HL-60/S4 treated with phorbol 12-myristate 13-acetate at 8.2 ng/mL for 4 days and 3 days (cell line): ENCODE measurements around the gene STATH.
"Not testable (repeated sequence)": the region's sequence is repeated elsewhere in the genome, so short reads cannot be mapped to it uniquely, and the experiment has no call there.

Experiments used
- in situ Hi-C: fragments of 300-500 bp; cut with MboI; formaldehyde crosslinking; loops from 2 replicates; pipeline ENCODE4 v1.15.0; 2022; ENCODE audit warnings: low sequenced_read_pairs

STATH gene

DNA sequence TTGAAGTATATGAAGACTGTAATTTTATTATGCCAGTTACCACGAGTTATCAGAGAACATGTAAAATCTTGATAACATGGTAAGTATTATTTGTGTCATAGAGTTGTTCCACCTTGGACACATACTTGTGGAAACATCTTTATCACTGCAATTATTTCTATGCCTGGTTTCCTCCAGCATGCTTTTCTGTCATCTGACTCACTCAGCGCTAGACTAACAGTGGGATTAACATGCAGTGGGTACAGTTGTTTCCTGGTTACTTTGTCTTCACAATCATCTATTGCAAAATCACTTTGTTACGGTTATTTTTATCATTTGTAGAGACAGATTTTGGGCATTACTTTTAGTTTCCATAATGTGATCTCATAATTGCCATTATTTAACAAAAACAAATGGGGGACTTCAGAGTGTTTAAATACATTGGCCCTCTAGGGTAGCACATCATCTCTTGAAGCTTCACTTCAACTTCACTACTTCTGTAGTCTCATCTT is at the start of gene STATH:
Gene STATH (plus strand): TSS at position 441 of the 491 bp plus-strand sequence. CDS start 2,472 bp downstream, outside the sequence.
- in situ Hi-C loops, result no loop called here

DNA sequence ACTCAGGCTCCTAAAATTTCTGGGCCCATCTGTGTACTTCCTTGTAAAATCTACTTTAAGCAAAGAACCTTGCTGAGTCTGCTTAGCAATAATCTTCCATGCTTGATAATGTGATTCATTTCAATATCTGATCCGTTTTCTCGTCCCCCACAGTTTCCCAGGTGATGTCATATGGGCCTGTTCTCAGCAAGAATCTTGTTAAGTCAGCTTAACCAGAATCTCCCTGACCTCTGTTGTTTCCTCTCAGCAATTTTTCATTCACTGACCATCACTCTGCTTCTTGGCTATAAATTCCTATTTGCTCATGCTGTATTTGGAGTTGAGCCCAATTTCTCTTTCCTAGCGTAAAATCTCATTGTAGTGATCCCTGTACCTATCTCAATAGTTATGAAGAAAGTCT is 44.2 kb upstream of the STATH start:
- in situ Hi-C loops, result no loop called here

- in situ Hi-C loops, result no loop called here
These were observed 38.6 kb upstream of the STATH start for GRCh38 chr4:69957209-69957608.

GRCh38 chr4:69965628-69966027 is 30.1 kb upstream of the STATH start, which contains the start of gene CSN2:
Gene CSN2, minus strand, starts transcription at chr4:69965728. Its CDS starts 4,733 bp downstream, at chr4:69960995.
- in situ Hi-C loops, result no loop called here

- in situ Hi-C loops, result no loop called here
These were observed 25.7 kb upstream of the STATH start for GRCh38 chr4:69970071-69970470.

DNA sequence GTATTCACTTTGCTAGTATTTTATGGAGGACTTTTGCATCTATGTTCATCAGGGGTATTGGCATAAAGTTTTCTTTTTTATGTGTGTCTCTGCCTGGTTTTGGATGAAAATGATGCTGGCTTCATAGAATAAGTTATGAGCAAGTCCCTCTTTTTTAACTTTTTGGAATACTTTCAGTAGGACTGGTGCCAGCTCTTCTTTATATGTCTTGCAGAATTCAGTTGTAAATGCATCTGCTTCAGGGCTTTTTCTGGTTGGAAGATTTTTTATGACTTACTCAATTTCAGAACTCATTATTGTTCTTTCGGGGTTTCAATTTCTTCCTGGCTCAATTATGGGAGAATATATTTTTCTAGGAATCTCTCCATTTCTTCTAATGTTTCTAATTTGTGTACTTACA is 21.1 kb upstream of the STATH start:
- in situ Hi-C loops, result no loop called here

DNA sequence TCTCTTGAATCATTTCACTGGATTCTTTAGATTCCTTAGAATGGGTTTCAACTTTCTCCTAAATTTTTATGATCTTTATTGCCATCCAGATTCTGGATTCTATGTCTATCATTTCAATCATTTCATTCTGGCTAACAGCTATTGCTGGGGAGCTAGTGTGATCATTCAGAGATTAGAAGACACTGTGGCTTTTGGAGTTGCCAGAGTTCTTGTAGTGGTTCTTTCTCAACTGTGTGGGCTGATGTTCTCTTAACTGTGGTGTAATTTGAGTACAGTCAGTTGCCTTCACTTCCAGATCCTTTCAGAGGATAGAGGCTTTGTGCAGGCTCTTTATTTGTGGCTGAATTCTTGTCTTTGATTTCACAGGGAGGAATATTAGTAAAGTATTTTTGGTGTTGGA is 18.2 kb upstream of the STATH start:
- in situ Hi-C loops, result no loop called here

- in situ Hi-C loops, result no loop called here
These were observed 11.7 kb upstream of the STATH start for GRCh38 chr4:69984030-69984443.

GRCh38 chr4:69986663-69987062 is 9.1 kb upstream of the STATH start:
- in situ Hi-C loops, result no loop called here

GRCh38 chr4:69991016-69991415 is 4.8 kb upstream of the STATH start:
- in situ Hi-C loops, result no loop called here

DNA sequence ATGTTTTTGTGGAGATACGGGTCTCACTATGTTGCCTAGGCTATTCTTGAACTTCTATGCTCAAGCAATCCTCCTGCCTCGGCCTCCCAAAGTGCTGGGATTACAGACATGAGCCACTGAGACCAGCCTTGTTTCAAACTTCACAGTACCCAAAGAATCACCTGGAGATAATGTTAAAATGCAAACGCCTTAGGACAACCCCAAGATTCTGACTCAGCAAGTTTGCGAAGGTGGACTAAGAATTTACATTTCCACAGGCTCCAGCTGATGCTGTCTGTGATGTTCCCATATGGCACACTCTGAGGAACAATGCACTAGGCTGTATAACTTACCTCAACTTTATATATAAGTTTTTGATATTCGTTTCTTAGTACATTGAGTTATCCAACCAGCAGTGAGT is 984 bp upstream of the STATH start:
- in situ Hi-C loops, result no loop called here

DNA sequence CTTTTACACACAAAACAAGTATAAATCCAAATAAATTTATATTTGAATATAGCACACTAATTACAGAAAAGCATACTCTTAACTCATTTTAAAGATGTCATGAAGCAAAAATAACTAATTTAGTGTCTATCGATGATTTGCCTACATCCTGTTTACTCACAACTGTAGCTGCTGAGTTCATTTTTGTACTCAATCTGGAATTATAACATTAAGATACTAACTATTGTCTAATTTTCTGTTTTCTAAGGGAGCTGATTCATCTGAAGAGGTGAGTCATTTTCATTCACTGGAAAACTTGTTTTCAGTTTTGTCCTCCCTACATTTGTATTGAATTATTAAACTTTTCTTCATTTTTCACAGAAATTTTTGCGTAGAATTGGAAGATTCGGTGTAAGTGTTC is 3.7 kb downstream of the STATH start:
- in situ Hi-C loops, result no loop called here

GRCh38 chr4:70000711-70001110 is 4.9 kb downstream of the STATH start:
- in situ Hi-C loops, result no loop called here

DNA sequence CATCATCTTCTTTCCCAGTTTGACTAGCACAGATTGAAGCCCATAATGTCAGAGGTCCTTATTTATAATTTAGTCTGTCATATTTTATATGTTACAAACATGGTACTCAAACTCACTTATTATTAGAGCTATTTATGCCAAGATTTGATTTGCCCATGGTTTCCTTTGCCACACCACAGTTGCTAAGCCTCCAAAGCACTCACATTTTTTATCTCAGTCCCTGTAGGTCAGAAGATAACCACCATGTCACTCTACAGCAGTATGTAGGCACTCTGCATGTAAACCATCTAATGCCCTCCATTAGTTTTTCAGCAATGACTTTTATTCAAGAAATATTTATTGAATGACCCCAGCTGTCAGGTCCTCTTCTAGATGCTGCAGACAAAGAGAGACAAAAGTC is 6.7 kb downstream of the STATH start:
- in situ Hi-C loops, result no loop called here

GRCh38 chr4:70008771-70009170 is 13.0 kb downstream of the STATH start:
- in situ Hi-C loops, result no loop called here

GRCh38 chr4:70019006-70019405 is 23.2 kb downstream of the STATH start:
- in situ Hi-C loops, result not testable (repeated sequence)

DNA sequence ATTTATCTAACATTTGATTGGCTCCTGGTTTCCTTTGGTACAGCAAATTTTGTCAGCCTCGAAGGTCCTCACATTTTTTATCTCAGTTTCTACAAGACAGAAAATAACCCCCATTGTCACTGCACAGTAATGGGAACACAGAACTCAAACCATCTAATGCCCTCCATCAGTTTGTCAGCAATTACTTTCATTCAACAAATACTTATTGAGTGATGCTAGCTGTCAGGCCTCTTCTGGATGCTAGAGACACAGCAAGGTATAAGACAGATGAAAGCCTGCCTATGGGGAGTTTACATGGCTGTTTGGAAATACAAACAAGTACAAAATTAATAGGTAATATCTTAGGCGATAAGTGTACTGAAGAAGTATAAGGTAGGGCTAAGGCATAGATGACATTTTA is 27.5 kb downstream of the STATH start:
- in situ Hi-C loops, result no loop called here

DNA sequence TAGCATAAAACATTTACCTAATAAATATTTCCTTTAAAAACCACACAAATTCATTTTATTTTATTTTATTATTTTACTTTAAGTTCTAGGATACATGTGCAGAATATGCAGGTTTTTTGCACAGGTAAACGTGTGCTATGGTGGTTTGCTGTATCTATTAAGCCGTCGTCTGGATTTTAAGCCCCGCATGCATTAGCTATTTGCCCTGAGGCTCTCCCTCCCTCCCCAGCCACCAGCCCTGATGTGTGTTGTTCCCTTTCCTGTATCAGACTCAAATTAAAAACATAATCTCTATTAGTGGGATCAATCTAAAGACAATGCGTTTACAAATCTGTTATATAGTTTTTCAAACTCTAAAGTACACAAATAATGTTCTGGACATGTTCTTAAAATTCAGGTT is 31.2 kb downstream of the STATH start:
- in situ Hi-C loops, result no loop called here

DNA sequence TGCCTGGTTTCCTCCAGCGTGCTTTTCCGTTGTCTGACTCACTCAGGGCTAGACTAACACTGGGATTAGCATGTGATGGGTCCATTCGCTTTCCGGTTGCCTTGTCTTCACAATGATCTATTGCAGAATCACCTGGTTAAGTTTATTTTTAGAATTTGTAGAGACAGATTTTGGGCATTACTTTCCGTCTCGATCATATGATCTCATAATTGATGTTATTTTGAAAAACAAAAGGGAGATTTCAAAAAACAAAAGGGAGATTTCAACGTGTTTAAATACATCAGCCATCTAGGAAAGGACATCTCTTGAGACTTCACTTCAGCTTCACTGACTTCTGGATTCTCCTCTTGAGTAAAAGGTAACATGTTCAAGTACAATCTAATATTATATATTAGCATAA is 32.4 kb downstream of the STATH start, which contains the start of gene HTN3:
Gene HTN3 (plus strand): TSS at position 301 of the 400 bp plus-strand sequence. CDS start 2,282 bp downstream, outside the sequence.
- in situ Hi-C loops, result not testable (repeated sequence)

DNA sequence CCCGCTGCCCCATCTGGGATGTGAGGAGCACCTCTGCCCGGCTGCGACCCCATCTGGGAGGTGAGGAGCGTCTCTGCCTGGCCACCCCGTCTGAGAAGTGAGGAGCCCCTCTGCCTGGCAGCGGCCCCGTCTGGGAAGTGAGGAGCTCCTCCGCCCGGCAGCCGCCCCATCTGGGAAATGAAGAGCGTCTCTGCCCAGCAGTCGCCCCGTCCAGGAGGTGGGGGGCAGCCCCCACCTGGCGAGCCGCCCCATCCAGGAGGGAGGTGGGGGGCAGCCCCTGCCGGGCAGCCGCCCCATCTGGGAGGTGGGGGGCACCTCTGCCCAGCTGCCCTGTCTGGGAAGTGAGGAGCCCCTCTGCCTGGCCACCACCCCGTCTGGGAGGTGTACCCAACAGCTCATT is 41.8 kb downstream of the STATH start:
- in situ Hi-C loops, result not testable (repeated sequence)

GRCh38 chr4:70039928-70040327 is 44.2 kb downstream of the STATH start:
- in situ Hi-C loops, result not testable (repeated sequence)

DNA sequence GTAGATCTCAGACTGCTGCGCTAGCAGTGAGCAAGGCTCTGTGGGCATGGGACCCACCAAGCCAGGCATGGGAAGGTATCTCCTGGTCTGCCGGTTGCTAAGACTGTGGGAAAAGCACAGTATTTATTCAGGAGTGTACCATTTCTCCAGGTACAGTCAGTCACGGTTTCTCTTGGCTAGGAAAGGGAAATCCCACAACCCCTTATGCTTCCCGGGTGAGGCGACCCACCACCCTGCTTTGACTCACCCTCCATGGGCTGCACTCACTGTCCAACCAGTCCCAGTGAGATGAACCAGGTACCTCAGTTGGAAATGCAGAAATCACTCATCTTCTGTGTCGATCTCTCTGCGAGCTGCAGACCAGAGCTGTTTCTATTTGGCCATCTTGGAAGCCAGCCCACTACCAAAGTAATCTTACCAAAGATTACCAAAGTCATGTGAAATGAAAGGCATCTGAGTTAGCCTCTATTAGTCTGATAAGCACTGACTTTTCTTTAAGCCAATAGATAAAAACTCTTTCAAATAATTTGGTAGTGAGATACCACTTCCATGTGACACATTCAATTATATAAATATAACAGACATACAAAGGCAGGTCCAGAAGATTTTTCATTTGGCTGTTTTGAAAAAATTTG is 46.0 kb downstream of the STATH start:
- in situ Hi-C loops, result no loop called here

DNA sequence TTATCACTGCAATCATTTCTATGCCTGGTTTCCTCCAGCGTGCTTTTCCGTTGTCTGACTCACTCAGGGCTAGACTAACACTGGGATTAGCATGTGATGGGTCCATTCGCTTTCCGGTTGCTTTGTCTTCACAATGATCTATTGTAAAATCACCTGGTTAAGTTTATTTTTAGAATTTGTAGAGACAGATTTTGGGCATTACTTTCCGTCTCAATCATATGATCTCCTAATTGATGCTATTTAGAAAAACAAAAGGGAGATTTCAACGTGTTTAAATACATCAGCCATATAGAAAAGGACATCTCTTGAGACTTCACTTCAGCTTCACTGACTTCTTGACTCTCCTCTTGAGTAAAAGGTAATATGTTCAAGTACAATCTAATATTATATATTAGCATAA is 54.4 kb downstream of the STATH start, which contains the start of gene HTN1:
Gene HTN1 (plus strand): TSS at position 301 of the 400 bp plus-strand sequence. CDS start 2,639 bp downstream, outside the sequence.
- in situ Hi-C loops, result not testable (repeated sequence)
